AG04450 (cell line): Measurements from ENCODE around the gene ITK. TPM values are rescaled to one million over a fixed set of nuclear protein-coding genes. Genes with fewer than 3 reads are reported as not detected.

Source experiments
- CTCF ChIA-PET: fragments of 300-600, 350-600 bp; formaldehyde crosslinking; extraction: SDS; loops from one replicate; lab custom pipeline; 2022; ENCODE audit warnings: antibody characterized with exemption, inconsistent platforms; lab: Charles Lee
- POLR2A ChIA-PET: fragments of 350-600 bp; formaldehyde crosslinking; extraction: SDS; loops from one replicate; lab custom pipeline; 2021; ENCODE audit warnings: antibody characterized with exemption, inconsistent platforms; lab: Yijun Ruan, JAX
- DNase-seq: peaks from one replicate; pipeline ENCODE4 v3.0.0-alpha.2; 2011; ENCODE audit warnings: low read depth, low spot score
- H3K27ac ChIP-seq: one replicate; pipeline ENCODE4 v1.5.1; 2012; ENCODE audit warnings: low read depth, low read length, control low read depth
- H3K27me3 ChIP-seq: one replicate; pipeline ENCODE4 v1.6.0; 2012; ENCODE audit warnings: low read length; ENCODE audit not compliant: control insufficient read depth, insufficient read depth
- H3K4me3 ChIP-seq: 2 replicates; pipeline ENCODE4 v1.5.1; 2011; ENCODE audit warnings: mild to moderate bottlenecking, low read depth, low read length, control low read depth
- H3K9me3 ChIP-seq: 2 replicates; pipeline ENCODE4 v1.5.1; 2012; ENCODE audit warnings: low read length; ENCODE audit not compliant: control insufficient read depth, insufficient read depth
- CTCF ChIP-seq: IDR thresholded peaks from 2 replicates; pipeline ENCODE4 v1.5.1; 2011; ENCODE audit warnings: low read depth, low read length, control low read depth, inconsistent platforms
- polyA minus RNA-seq: library from RNA; depleted of rRNA, polyadenylated mRNA; stranded (reverse); fragments of >200 nt; gene quantifications from 2 replicates; pipeline ENCODE4 v1.2.3, GENCODE V29; 2011; rRNA and poly(A)+ RNA removed
- polyA plus RNA-seq: library from polyadenylated mRNA; depleted of rRNA; stranded (reverse); fragments of >200 nt; gene quantifications from 2 replicates; pipeline ENCODE4 v1.2.3, GENCODE V29; 2011; rRNA removed

The ITK gene
- polyA plus RNA-seq (not detected in 2 replicates), polyA minus RNA-seq (not detected in 2 replicates)

GRCh38 chr5:157180374-157181264, at the start of gene ITK:
ITK (plus strand) TSS chr5:157180840; CDS start chr5:157180978, 138 bp downstream.
- POLR2A ChIA-PET, result no interaction called here
- no peak for TF ChIP-seq CTCF

GRCh38 chr5:157130925-157131324, 49.7 kb upstream of the ITK start:
- no peak overlapping the region for H3K27ac ChIP-seq
- no peaks in the 10 kb centered on the region for H3K27me3 ChIP-seq
- H3K4me3 ChIP-seq, result no peak overlapping the region
- POLR2A ChIA-PET, result no interaction called here
- no peak for TF ChIP-seq CTCF
- CTCF ChIA-PET, result interaction anchor here (0.6 to 3.2 kb wide), 7 partner anchors 7 to 1995 kb away, joined by 3 to 56 read pairs (median 5); partner anchors contain the start of gene MED7
- DNase-seq, result no peak
- no peaks in the 10 kb centered on the region for H3K9me3 ChIP-seq

More at GRCh38 chr5:157180374-157181264, at the start of gene ITK:
- no peaks in the 10 kb centered on the region for H3K9me3 ChIP-seq
- H3K27ac ChIP-seq, result no peak within 1 kb of the TSS
- H3K4me3 ChIP-seq, result no peak within 1 kb of the TSS
- CTCF ChIA-PET, result no interaction called here
- no peak for DNase-seq
- no peaks in the 10 kb centered on the region for H3K27me3 ChIP-seq

- POLR2A ChIA-PET, result interaction anchor here (0.6 to 1.3 kb wide), 2 partner anchors 10 to 30 kb away, joined by 6 to 9 read pairs; partner anchors contain the start of gene MED7
- CTCF ChIA-PET, result interaction anchor here (0.5 to 3.2 kb wide), 13 partner anchors 10 to 1996 kb away, joined by 3 to 56 read pairs (median 3); partner anchors contain the start of gene MED7
- no peak for TF ChIP-seq CTCF
- no peaks in the 10 kb centered on the region for H3K27me3 ChIP-seq
- no peaks in the 10 kb centered on the region for H3K9me3 ChIP-seq
- H3K27ac ChIP-seq, result no peak overlapping the region
- H3K4me3 ChIP-seq, result no peak overlapping the region
- no peak for DNase-seq
These were observed 48.4 kb upstream of the ITK start for GRCh38 chr5:157132281-157132612.

GRCh38 chr5:157137691-157138090, 42.9 kb upstream of the ITK start:
- no peaks in the 10 kb centered on the region; the same call in 1 of the 2 replicates for H3K9me3 ChIP-seq
- ChIA-PET POLR2A (no interaction called here), CTCF (interaction anchor here (0.9 to 2.0 kb wide), 6 partner anchors 8 to 1999 kb away, joined by 3 to 11 read pairs (median 4); no protein-coding TSS in a partner anchor)
- no peak overlapping the region for H3K27ac ChIP-seq
- no peak for DNase-seq
- TF ChIP-seq CTCF, result no peak
- no peak overlapping the region for H3K4me3 ChIP-seq
- no peaks in the 10 kb centered on the region for H3K27me3 ChIP-seq
